Cardiac muscle cell (in vitro differentiated cells and primary cell): ENCODE results near the gene CPB2. TPM values are rescaled to one million over a fixed set of nuclear protein-coding genes. Genes with fewer than 3 reads are reported as not detected.

Source experiments
- DNase-seq, 2 donors: peaks; one replicate each; pipeline versions ENCODE4 v3.0.0 to v3.0.0-alpha.2; 2010 to 2017; ENCODE audit warnings: low read depth in 1 of 2, low spot score in 1 of 2
- H3K27ac ChIP-seq: fragments of 200-600 bp; sonication (generic); 2 replicates; pipeline ENCODE4 v1.5.1; 2016
- H3K27me3 ChIP-seq: fragments of 200-600 bp; sonication (generic); 2 replicates; pipeline ENCODE4 v1.6.0; 2016; ENCODE audit warnings: control low read depth
- H3K36me3 ChIP-seq: fragments of 200-600 bp; sonication (generic); 2 replicates; pipeline ENCODE4 v1.5.1; 2016; ENCODE audit warnings: control low read depth
- H3K4me1 ChIP-seq: fragments of 200-600 bp; sonication (generic); 2 replicates; pipeline ENCODE4 v1.8.1; 2017; ENCODE audit warnings: low read depth, mild to moderate bottlenecking, mixed run types
- H3K4me3 ChIP-seq: fragments of 200-600 bp; sonication (generic); 2 replicates; pipeline ENCODE4 v1.5.1; 2016; ENCODE audit warnings: mild to moderate bottlenecking
- H3K9me3 ChIP-seq: fragments of 200-600 bp; sonication (generic); 2 replicates; pipeline ENCODE4 v1.5.1; 2017; ENCODE audit warnings: low read depth, mild to moderate bottlenecking, control low read depth
- CTCF ChIP-seq: IDR thresholded peaks from 2 replicates; pipeline ENCODE4 v1.5.1; 2012; ENCODE audit warnings: low read depth, mild to moderate bottlenecking, low read length
- polyA plus RNA-seq: library from polyadenylated mRNA; unstranded; fragments of >200 nt; fragmentation: Nextera tagmentation; extraction: Ambion mirVana; gene quantifications from 2 replicates; pipeline ENCODE4 v1.2.1, GENCODE V29; 2016
- total RNA-seq: library from RNA; depleted of rRNA; stranded (reverse); fragments of >200 nt; gene quantifications from 2 replicates; pipeline ENCODE4 v1.2.3, GENCODE V29; 2016

CPB2 gene
- total and polyA plus RNA-seq, 2 experiments from 2014 or later: not detected

- Histone ChIP-seq H3K9me3 (no peaks in the 10 kb centered on the region), H3K4me3 (no peak overlapping the region), H3K4me1 (no peaks in the 10 kb centered on the region), H3K27me3 (no peaks in the 10 kb centered on the region), H3K36me3 (no peaks in the 10 kb centered on the region), H3K27ac (no peak overlapping the region)
- no peak for DNase-seq
- TF ChIP-seq CTCF: no peak
Observed at GRCh38 chr13:46106839-46107371, 2.1 kb upstream of the CPB2 start.

GRCh38 chr13:46103037-46103436, 1.8 kb downstream of the CPB2 start:
- H3K9me3 ChIP-seq: no peaks in the 10 kb centered on the region
- no peak for DNase-seq
- peaks cover 7% of the 10 kb centered on the region for H3K4me1 ChIP-seq
- H3K27me3 ChIP-seq: no peaks in the 10 kb centered on the region
- TF ChIP-seq CTCF: no peak
- no peaks in the 10 kb centered on the region for H3K36me3 ChIP-seq
- H3K27ac ChIP-seq: no peak overlapping the region
- no peak overlapping the region for H3K4me3 ChIP-seq

GRCh38 chr13:46102255-46102605, 2.6 kb downstream of the CPB2 start:
- H3K4me3 ChIP-seq: no peak overlapping the region
- H3K9me3 ChIP-seq: no peaks in the 10 kb centered on the region
- no peak for DNase-seq
- TF ChIP-seq CTCF: no peak
- H3K4me1 ChIP-seq: peaks cover 7% of the 10 kb centered on the region
- H3K36me3 ChIP-seq: no peaks in the 10 kb centered on the region
- H3K27ac ChIP-seq: no peak overlapping the region
- no peaks in the 10 kb centered on the region for H3K27me3 ChIP-seq

GRCh38 chr13:46101484-46102254, 3.2 kb downstream of the CPB2 start:
- Histone ChIP-seq H3K36me3 (no peaks in the 10 kb centered on the region), H3K27ac (no peak overlapping the region), H3K4me1 (peaks cover 7% of the 10 kb centered on the region), H3K4me3 (no peak overlapping the region), H3K9me3 (no peaks in the 10 kb centered on the region), H3K27me3 (no peaks in the 10 kb centered on the region)
- no peak for DNase-seq
- no peak for TF ChIP-seq CTCF

- Histone ChIP-seq H3K4me1 (peaks cover 7% of the 10 kb centered on the region), H3K4me3 (no peak overlapping the region), H3K27ac (no peak overlapping the region), H3K9me3 (no peaks in the 10 kb centered on the region), H3K36me3 (no peaks in the 10 kb centered on the region), H3K27me3 (no peaks in the 10 kb centered on the region)
- no peak for TF ChIP-seq CTCF
- DNase-seq: no peak
Observed at GRCh38 chr13:46101002-46101401, 3.8 kb downstream of the CPB2 start.
